ENCODE results near the gene AGTPBP1. TPM values are rescaled to one million over a fixed set of nuclear protein-coding genes. Genes with fewer than 3 reads are reported as not detected.

The AGTPBP1 gene
- total and polyA plus RNA-seq, 8 donors = 2.9 to 46.1 (median 13.2) TPM

GRCh38 chr9:85685081-85685480, 56.7 kb downstream of the AGTPBP1 start:
- Histone ChIP-seq H3K27me3 (no peaks in the 10 kb centered on the region), H3K4me3 (no peak overlapping the region), H3K4me1 (no peaks in the 10 kb centered on the region), H3K36me3 (peaks cover 0 to 5% (median 1%) of the 10 kb centered on the region in 4 donors), H3K27ac (no peak overlapping the region), H3K9me3 (no peaks in the 10 kb centered on the region)
- intact Hi-C loops (cut with DNase I; ENCODE audit: low total_unique reads) = no loop called here
- DNase-seq = no peak
- no peak for TF ChIP-seq EP300 (IDR thresholded peaks at IDR 0.05)
- no peak for TF ChIP-seq POLR2AphosphoS5 (IDR thresholded peaks at IDR 0.05)
- TF ChIP-seq CTCF (IDR thresholded peaks at IDR 0.05) = no peak
- no peak for TF ChIP-seq POLR2A (IDR thresholded peaks at IDR 0.05)

- Histone ChIP-seq H3K27me3 (no peaks in the 10 kb centered on the region), H3K4me1 (no peaks in the 10 kb centered on the region), H3K9me3 (no peaks in the 10 kb centered on the region), H3K27ac (no peak overlapping the region), H3K36me3 (peaks cover 0 to 35% (median 16%) of the 10 kb centered on the region in 4 donors), H3K4me3 (no peak overlapping the region)
- TF ChIP-seq CTCF (IDR thresholded peaks at IDR 0.05) (no peak), EP300 (IDR thresholded peaks at IDR 0.05) (no peak), POLR2A (IDR thresholded peaks at IDR 0.05) (no peak), POLR2AphosphoS5 (IDR thresholded peaks at IDR 0.05) (no peak)
- intact Hi-C loops (cut with DNase I; ENCODE audit: low total_unique reads) = no loop called here
- WGBS, 5 donors = 92 to 99% (median 94%) methylated on average over 2 of the region's 2 CpGs
- no peak for DNase-seq
Measured at GRCh38 chr9:85676790-85677189, 65.0 kb downstream of the AGTPBP1 start.

- Histone ChIP-seq H3K27ac (no peak overlapping the region), H3K4me3 (no peak overlapping the region), H3K27me3 (no peaks in the 10 kb centered on the region), H3K9me3 (no peaks in the 10 kb centered on the region), H3K4me1 (no peaks in the 10 kb centered on the region), H3K36me3 (peaks cover 6 to 38% (median 25%) of the 10 kb centered on the region in 4 donors)
- no peak for TF ChIP-seq POLR2AphosphoS5 (IDR thresholded peaks at IDR 0.05)
- no peak for TF ChIP-seq POLR2A (IDR thresholded peaks at IDR 0.05)
- TF ChIP-seq CTCF (IDR thresholded peaks at IDR 0.05) = no peak
- no peak for TF ChIP-seq EP300 (IDR thresholded peaks at IDR 0.05)
- 46 to 76% (median 57%) methylated on average over 1 of the region's 1 CpG for WGBS, 5 donors
- DNase-seq = no peak
- intact Hi-C loops (cut with DNase I; ENCODE audit: low total_unique reads) = no loop called here
Measured at GRCh38 chr9:85667374-85667773, 74.4 kb downstream of the AGTPBP1 start.

GRCh38 chr9:85666086-85666485, 75.7 kb downstream of the AGTPBP1 start:
- H3K36me3 ChIP-seq = peaks cover 6 to 25% (median 14%) of the 10 kb centered on the region in 4 donors
- 88 to 94% (median 92%) methylated on average over 2 of the region's 2 CpGs for WGBS, 5 donors
- no peaks in the 10 kb centered on the region for H3K27me3 ChIP-seq
- H3K9me3 ChIP-seq = no peaks in the 10 kb centered on the region
- no peak overlapping the region for H3K4me3 ChIP-seq
- TF ChIP-seq CTCF (IDR thresholded peaks at IDR 0.05) (no peak), POLR2AphosphoS5 (IDR thresholded peaks at IDR 0.05) (no peak), POLR2A (IDR thresholded peaks at IDR 0.05) (no peak), EP300 (IDR thresholded peaks at IDR 0.05) (no peak)
- intact Hi-C loops (cut with DNase I; ENCODE audit: low total_unique reads) = no loop called here
- no peaks in the 10 kb centered on the region for H3K4me1 ChIP-seq
- no peak overlapping the region for H3K27ac ChIP-seq
- DNase-seq = no peak
